Keratinocyte (primary cell): ENCODE measurements around the gene WWC1.

Source experiments
- EZH2 ChIP-seq: IDR thresholded peaks from one replicate; pipeline ENCODE4 v1.6.1; 2012; ENCODE audit warnings: inconsistent platforms, mild to moderate bottlenecking, low read length, moderate library complexity
- TF ChIP-seq, protein P1 (sequence below), 3 experiments: IDR thresholded peaks in 1 of 3; conservative IDR thresholded peaks in 1 of 3; optimal IDR thresholded peaks in 1 of 3; 2 replicates in 2 of 3; 3 replicates in 1 of 3; pipeline versions ENCODE3 to v1.5.1; 2011; ENCODE audit warnings: low read length in 3 of 3, mild to moderate bottlenecking in 3 of 3, moderate library complexity in 2 of 3, control low read depth in 1 of 3, inconsistent platforms in 1 of 3; ENCODE audit not compliant: insufficient read depth in 2 of 3; ENCODE audit errors: extremely low read depth in 1 of 3

DNA sequence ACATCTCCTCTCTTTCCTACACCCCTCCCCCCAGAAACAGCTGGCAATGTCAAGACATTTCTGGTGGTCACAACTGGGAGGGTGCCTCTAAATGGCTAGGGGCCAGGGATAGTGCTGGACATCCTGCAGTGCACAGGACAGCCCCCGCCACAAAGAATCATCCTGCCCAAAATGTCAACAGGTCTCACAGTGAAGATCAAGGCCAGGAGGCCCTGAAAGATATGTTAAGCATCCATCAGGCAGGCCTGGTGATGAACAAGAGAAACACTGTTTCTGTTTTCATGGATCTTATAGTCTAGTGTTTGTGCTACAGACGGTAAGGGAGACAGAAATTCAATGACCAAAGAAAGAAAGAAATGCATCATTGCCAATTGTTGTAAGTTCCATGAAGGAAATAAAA lies 45.9 kb downstream of the WWC1 start:
- TF ChIP-seq, protein P1, sequence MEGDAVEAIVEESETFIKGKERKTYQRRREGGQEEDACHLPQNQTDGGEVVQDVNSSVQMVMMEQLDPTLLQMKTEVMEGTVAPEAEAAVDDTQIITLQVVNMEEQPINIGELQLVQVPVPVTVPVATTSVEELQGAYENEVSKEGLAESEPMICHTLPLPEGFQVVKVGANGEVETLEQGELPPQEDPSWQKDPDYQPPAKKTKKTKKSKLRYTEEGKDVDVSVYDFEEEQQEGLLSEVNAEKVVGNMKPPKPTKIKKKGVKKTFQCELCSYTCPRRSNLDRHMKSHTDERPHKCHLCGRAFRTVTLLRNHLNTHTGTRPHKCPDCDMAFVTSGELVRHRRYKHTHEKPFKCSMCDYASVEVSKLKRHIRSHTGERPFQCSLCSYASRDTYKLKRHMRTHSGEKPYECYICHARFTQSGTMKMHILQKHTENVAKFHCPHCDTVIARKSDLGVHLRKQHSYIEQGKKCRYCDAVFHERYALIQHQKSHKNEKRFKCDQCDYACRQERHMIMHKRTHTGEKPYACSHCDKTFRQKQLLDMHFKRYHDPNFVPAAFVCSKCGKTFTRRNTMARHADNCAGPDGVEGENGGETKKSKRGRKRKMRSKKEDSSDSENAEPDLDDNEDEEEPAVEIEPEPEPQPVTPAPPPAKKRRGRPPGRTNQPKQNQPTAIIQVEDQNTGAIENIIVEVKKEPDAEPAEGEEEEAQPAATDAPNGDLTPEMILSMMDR (optimal IDR thresholded peaks at IDR 0.05 in 1 of 3, IDR thresholded peaks at IDR 0.05 in 1 of 3, conservative IDR thresholded peaks at IDR 0.05 in 1 of 3; ENCODE audit: extremely low read depth in 1 of 3, insufficient read depth in 2 of 3, low read length in 3 of 3) = no peak
- TF ChIP-seq EZH2 = no peak
